ENCODE data around the gene RPIA.
"Not testable (repeated sequence)": the region's sequence is repeated elsewhere in the genome, so short reads cannot be mapped to it uniquely, and the experiment has no call there.

RPIA gene

DNA sequence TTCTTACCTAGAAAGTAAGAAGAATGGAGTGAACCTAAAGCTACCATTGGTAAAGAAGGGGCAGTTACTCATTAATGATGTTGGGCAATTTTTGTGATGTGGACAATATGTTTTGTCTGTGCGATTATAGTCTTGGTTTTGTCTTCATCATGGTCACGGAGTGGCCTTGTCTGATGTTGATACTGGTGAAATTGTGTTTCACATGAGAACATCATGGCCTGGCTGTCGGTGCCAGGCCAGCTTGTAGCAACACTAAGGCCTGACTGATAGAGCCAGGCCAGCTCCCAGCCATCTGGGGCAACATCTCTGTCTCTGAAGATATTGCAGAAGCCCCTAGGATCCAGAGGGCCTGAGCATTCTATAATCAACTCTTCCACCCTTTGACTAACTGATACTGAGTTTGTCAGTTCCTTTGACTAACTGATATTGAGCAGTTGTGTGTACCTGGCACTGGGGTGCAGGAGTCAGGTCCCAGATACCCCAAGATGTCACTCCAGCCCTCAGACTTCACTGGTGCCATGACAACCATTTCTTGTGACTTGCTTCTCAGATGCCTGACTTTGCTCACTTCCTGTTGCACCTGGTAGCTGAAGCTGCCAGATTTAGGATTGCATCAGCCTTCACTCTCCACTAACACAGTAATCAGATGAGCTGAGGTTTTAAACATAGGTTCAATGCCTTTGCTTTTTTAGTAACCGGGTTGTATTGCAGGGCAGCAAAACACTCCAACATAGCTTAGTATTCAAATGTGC, 62.5 kb downstream of the RPIA start:
- DNase-seq (ENCODE audit: low spot score) = peak; percentile 65
- in situ Hi-C loops (cut with MboI; ENCODE audit: low sequenced_read_pairs, unreplicated experiment) = no loop called here
- TF ChIP-seq CTCF (IDR thresholded peaks at IDR 0.05; ENCODE audit: borderline replicate concordance, control extremely low read depth, extremely low read depth, insufficient read depth, missing control alignments) = no peak

- peak; percentile 38 for DNase-seq (ENCODE audit: low spot score)
- in situ Hi-C loops (cut with MboI; ENCODE audit: low sequenced_read_pairs, unreplicated experiment) = no loop called here
- no peak for TF ChIP-seq CTCF (IDR thresholded peaks at IDR 0.05; ENCODE audit: borderline replicate concordance, control extremely low read depth, extremely low read depth, insufficient read depth, missing control alignments)
These were observed 63.3 kb downstream of the RPIA start for GRCh38 chr2:88754585-88755320.

DNA sequence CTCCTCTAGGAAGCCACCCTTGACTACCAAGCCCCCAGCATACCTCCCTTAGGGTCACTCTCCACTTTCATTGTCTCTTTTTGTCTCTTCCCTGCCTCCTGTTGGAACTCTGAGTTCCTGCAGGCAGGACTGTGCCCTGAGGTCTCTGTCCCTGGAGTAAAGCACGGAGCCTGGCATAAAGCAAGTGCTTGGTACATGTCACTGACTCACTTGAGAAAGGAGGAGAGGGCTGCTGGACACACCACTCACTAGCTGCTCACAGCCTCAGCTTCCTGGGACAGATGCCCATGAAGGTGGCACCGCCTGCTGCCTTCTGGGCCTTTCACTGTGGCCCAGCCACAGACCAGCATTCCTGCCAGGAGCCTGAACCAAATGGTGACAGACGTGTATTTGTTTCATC, 64.4 kb downstream of the RPIA start:
- TF ChIP-seq CTCF (IDR thresholded peaks at IDR 0.05; ENCODE audit: borderline replicate concordance, control extremely low read depth, extremely low read depth, insufficient read depth, missing control alignments) = no peak
- no peak for DNase-seq (ENCODE audit: low spot score)
- in situ Hi-C loops (cut with MboI; ENCODE audit: low sequenced_read_pairs, unreplicated experiment) = no loop called here

- in situ Hi-C loops (cut with MboI; ENCODE audit: low sequenced_read_pairs, unreplicated experiment) = no loop called here
- no peak for TF ChIP-seq CTCF (IDR thresholded peaks at IDR 0.05; ENCODE audit: borderline replicate concordance, control extremely low read depth, extremely low read depth, insufficient read depth, missing control alignments)
- no peak for DNase-seq (ENCODE audit: low spot score)
These were observed 65.6 kb downstream of the RPIA start for GRCh38 chr2:88757025-88757424.

DNA sequence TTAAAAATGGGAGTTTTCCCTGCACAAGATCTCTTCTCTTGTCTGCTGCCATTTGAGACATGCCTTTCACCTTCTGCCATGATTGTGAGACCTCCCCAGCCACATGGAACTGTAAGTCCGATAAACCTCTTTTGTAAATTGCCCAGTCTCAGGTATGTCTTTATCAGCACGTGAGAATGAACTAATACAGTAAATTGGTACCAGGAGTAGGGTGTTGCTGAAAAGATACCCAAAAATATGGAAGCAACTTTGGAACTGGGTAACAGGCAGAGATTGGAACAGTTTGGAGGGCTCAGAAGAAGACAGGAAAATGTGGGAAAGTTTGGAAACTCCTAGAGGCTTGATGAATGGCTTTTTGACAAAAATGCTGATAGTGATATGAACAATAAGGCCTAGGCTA, 67.2 kb downstream of the RPIA start:
- DNase-seq (ENCODE audit: low spot score); in situ Hi-C loops (cut with MboI; ENCODE audit: low sequenced_read_pairs, unreplicated experiment): not testable (repeated sequence)

DNA sequence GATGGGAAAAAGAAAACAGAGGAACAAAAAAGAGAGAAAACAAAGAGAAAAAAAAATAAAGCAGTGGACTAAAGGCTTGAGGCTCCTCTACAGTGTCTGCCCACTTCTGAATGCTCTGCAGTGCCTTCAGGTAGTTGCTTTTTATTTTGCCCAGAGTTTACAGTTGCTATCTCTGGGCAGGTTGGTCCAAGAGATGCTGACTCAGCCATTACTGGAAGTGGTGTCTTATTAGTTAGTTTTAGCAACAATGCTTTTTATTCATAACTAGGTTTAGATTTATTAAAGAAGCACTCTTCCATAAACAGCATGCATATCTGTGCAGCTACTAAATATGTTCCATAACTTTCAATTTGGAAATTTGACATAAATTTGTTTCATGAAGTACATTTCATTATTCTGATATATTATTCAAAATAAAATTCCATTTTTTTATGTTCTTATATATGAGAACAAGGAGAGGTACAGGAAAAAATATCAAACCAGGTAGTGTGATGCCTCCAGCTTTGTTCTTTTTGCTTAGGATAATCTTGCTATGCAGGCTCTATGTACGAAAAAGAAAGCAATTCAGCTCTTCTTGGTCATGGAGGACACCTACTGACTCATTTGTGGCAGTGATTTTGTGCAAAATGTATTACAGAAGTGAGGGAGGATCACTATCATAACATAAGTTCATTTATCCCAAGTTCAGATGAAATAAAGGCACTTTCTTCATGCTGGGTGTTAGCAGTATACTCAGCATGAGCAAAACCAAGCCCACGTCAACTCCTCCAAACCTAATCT, 69.5 kb downstream of the RPIA start:
- no peak for DNase-seq (ENCODE audit: low spot score)
- in situ Hi-C loops (cut with MboI; ENCODE audit: low sequenced_read_pairs, unreplicated experiment) = no loop called here
- TF ChIP-seq CTCF (IDR thresholded peaks at IDR 0.05; ENCODE audit: borderline replicate concordance, control extremely low read depth, extremely low read depth, insufficient read depth, missing control alignments) = no peak

Measured in GM13976 (cell line).